Naive B cell (primary cell): ENCODE measurements around the gene SMG7. TPM values are rescaled to one million over a fixed set of nuclear protein-coding genes. Genes with fewer than 3 reads are reported as not detected.

Experiments
- ATAC-seq, 2 donors: fragments of 150-1000 bp; cut with Tn5 transposase; 2 replicates each; pipeline ENCODE4 v1.10.0; 2021; ENCODE audit warnings: low read depth in 2 of 2, mild to moderate bottlenecking in 2 of 2, moderate library complexity in 2 of 2
- DNase-seq: peaks from one replicate; pipeline ENCODE4 v3.0.0; 2022
- H3K27ac Mint-ChIP-seq, 6 donors: one replicate each; pipeline ENCODE4 v1.8.0; 2020 to 2022; ENCODE audit warnings: mild to moderate bottlenecking in 6 of 6, mixed read lengths in 6 of 6, moderate library complexity in 5 of 6, inconsistent platforms in 2 of 6
- H3K27me3 Mint-ChIP-seq, 3 donors: one replicate each; pipeline ENCODE4 v1.8.0; 2021 to 2022; ENCODE audit warnings: mixed read lengths in 3 of 3, mild to moderate bottlenecking in 1 of 3
- H3K36me3 Mint-ChIP-seq, 2 donors: one replicate each; pipeline ENCODE4 v1.8.0; 2020 to 2022; ENCODE audit warnings: mixed read lengths in 2 of 2, inconsistent platforms in 1 of 2, mild to moderate bottlenecking in 1 of 2
- H3K4me1 Mint-ChIP-seq, 3 donors: one replicate each; pipeline ENCODE4 v1.8.0; 2020 to 2022; ENCODE audit warnings: mixed read lengths in 3 of 3, inconsistent platforms in 1 of 3, mild to moderate bottlenecking in 1 of 3, moderate library complexity in 1 of 3
- H3K4me3 Mint-ChIP-seq, 8 donors: one replicate each; pipeline ENCODE4 v1.8.0; 2020 to 2022; ENCODE audit warnings: mild to moderate bottlenecking in 8 of 8, mixed read lengths in 8 of 8, moderate library complexity in 8 of 8, inconsistent platforms in 2 of 8
- H3K9me3 Mint-ChIP-seq, 7 donors: one replicate each; pipeline ENCODE4 v1.8.0; 2020 to 2022; ENCODE audit warnings: mixed read lengths in 7 of 7, mild to moderate bottlenecking in 5 of 7, inconsistent platforms in 2 of 7, moderate library complexity in 1 of 7
- polyA plus RNA-seq, 6 donors: library from polyadenylated mRNA; unstranded; fragments of 300-500 nt; fragmentation: Illumina TruSeq; gene quantifications; one replicate each; pipeline ENCODE4 v1.2.3, GENCODE V29; 2021; ENCODE audit warnings: low read depth in 6 of 6

Gene SMG7
- polyA plus RNA-seq, 6 donors from 2014 or later, result 4.1 to 55.6 (median 31.4) TPM

DNA sequence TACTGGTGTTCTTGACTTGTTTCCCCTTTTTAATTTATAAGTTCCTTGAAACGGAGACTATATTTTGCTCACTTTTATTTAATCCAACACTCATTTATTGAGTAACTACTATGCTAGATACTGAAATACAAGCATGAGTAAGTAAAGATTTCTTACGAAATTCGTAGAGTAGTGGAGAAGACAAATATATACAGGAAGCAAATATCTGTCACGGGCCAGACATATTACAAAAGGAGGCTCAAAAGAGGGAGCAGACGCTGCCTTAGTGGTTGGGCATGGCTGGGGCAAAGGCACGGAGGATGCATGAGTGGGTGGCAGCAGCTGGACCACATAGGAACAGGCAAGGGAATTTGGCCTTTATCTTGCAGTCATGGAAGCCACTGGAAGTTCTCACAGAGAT, 111.2 kb downstream of the SMG7 start:
- ATAC-seq (no peak), DNase-seq (no peak)
- Mint-ChIP-seq H3K4me1 (peaks cover 30 to 54% (median 42%) of the 10 kb centered on the region in 3 donors), H3K36me3 (no peaks in the 10 kb centered on the region), H3K4me3 (no peak overlapping the region), H3K27ac (peak overlapping the region in 3 of 6 donors; percentile 71 to 93 (median 73)), H3K27me3 (no peaks in the 10 kb centered on the region), H3K9me3 (no peaks in the 10 kb centered on the region)

DNA sequence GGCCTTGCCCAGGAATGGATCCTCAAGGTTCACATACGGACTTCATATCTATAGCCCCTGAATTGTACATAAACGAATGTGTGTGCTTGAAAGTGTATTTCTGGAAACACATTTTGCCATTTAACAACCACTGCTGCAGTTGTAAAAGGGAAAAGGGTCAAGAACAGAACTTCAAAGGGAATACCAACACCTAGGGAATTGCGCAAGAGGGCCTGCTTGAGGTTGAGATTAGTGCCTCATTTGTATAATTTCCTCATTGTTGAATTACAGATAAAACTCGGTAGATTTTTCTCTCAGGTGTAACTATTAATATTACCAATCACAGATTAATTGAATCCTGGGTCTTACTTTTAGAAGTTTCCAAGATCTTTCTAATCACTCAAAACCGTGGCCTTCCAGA, 111.8 kb downstream of the SMG7 start:
- Mint-ChIP-seq H3K36me3 (no peaks in the 10 kb centered on the region), H3K27me3 (no peaks in the 10 kb centered on the region), H3K9me3 (no peaks in the 10 kb centered on the region), H3K4me1 (peaks cover 36 to 56% (median 48%) of the 10 kb centered on the region in 3 donors), H3K4me3 (no peak overlapping the region), H3K27ac (peak overlapping the region in 1 of 6 donors; percentile 90)
- no peak for DNase-seq
- no peak for ATAC-seq

DNA sequence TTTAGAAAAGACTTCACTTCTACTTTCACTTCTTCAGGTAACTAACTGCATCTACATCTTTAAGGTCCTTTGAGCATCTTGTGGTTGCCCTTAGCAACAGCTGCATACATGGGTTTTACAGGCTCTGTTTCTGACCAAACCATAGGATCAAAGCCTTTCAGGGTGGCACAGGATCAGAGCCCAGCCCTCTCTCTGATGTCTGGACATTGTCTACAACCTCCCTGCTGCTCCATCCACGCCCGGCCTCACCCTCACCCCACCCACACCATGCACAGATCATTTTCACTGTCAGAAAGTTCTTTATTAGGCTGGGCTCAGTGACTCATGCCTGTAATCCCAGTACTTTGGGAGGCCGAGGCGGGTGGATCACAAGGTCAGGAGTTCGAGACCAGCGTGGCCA, 112.7 kb downstream of the SMG7 start:
- DNase-seq (no peak), ATAC-seq (no peak)
- no peaks in the 10 kb centered on the region for H3K9me3 Mint-ChIP-seq
- peaks cover 39 to 60% (median 52%) of the 10 kb centered on the region in 3 donors for H3K4me1 Mint-ChIP-seq
- peak overlapping the region in 3 of 6 donors; percentile 1 to 56 (median 19) for H3K27ac Mint-ChIP-seq
- no peaks in the 10 kb centered on the region for H3K36me3 Mint-ChIP-seq
- no peak overlapping the region for H3K4me3 Mint-ChIP-seq
- no peaks in the 10 kb centered on the region for H3K27me3 Mint-ChIP-seq

DNA sequence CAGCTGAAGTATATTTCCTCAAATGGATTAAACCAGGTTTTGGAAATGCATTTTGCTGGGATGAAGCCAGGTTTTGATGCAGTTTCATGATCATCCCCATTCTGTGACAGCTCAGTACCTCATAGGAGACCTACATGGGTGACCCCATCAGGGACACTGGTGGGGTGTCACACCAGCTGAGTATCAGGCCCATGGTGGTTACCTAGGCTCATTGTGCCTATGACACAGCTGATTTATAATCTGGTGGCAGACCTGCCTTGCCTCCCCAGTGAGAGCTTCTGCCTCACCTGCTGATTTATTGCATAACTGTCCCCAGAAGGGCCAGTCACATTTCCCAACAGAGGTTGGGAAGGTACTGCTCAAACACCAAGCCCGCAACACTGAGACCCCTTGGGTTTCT, 114.2 kb downstream of the SMG7 start:
- no peaks in the 10 kb centered on the region for H3K27me3 Mint-ChIP-seq

DNA sequence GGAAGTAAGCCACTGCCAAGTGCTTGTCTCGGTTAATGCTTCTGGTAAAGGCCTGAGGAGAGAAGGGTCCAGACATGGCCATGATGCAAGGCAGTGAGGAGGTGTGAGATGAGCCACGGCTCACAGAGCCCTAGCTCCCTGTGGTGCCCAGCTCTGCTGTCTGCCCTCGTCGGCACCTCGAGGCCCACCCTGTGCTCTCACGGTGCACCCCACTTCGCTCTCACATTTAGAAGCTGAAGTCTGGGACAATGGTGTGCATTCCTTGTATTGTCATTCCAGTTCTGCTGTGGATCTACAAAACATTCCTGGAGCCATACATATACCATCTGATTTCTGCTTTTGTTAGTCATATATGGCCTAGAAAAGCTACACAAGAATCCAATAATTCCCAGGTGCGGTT, 114.6 kb downstream of the SMG7 start:
- H3K4me1 Mint-ChIP-seq, result peaks cover 40 to 57% (median 56%) of the 10 kb centered on the region in 3 donors
- H3K36me3 Mint-ChIP-seq, result no peaks in the 10 kb centered on the region
- no peak overlapping the region for H3K4me3 Mint-ChIP-seq
- H3K9me3 Mint-ChIP-seq, result no peaks in the 10 kb centered on the region
- no peaks in the 10 kb centered on the region for H3K27me3 Mint-ChIP-seq
- ATAC-seq, result no peak
- no peak for DNase-seq
- no peak overlapping the region for H3K27ac Mint-ChIP-seq

More for the DNA sequence above, 114.2 kb downstream of the SMG7 start:
- H3K4me3 Mint-ChIP-seq, result no peak overlapping the region
- no peak overlapping the region for H3K27ac Mint-ChIP-seq
- no peak for DNase-seq
- no peaks in the 10 kb centered on the region for H3K36me3 Mint-ChIP-seq
- no peaks in the 10 kb centered on the region for H3K9me3 Mint-ChIP-seq
- no peak for ATAC-seq
- H3K4me1 Mint-ChIP-seq, result peaks cover 42 to 61% (median 54%) of the 10 kb centered on the region in 3 donors

DNA sequence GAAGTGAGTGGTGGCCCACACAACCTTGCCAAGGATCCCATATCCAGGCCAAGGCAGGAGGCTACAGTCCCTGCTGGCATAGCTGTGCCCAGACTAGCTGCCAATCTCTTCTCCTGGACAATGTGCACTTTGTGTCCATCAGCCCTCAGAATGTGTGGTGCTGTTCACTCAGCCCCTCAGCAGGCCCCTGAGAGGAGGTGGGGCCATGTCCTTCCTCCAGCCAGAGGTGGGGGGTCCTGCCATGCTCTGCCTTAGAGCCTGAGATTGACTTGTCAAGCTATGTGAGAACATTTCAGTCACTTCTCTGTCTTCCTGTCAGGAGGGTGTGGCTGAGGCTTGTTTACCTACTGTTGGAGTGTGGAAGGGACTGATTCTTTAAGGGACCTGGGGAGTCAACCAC, 116.5 kb downstream of the SMG7 start:
- Mint-ChIP-seq H3K9me3 (peaks cover 0 to 5% (median 0%) of the 10 kb centered on the region in 7 donors), H3K27ac (peak overlapping the region in 5 of 6 donors; percentile 64 to 98 (median 95)), H3K27me3 (no peaks in the 10 kb centered on the region), H3K36me3 (no peaks in the 10 kb centered on the region), H3K4me1 (peaks cover 53 to 66% (median 62%) of the 10 kb centered on the region in 3 donors), H3K4me3 (peak overlapping the region in 7 of 8 donors; percentile 41 to 78 (median 69))
- ATAC-seq, result no peak
- no peak for DNase-seq

DNA sequence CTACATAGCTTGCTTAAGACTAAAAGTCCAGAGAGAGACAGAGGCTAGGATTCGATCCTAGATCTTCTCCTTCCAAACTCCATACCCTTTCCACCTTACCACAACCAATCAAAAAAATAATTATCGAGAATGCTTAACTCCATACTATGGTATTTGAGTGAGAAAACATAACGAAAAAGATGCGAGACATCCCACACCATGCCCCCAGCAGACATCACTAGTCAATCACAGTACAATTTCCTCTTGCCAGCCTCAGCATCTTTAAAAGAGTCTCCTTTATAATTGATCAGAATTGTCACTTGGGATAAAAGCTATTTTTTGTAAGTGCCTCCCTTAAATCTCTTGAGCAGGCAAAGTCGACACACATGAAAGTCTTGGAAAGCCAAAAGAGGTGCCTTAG, 117.1 kb downstream of the SMG7 start:
- Mint-ChIP-seq H3K9me3 (peaks cover 0 to 5% (median 0%) of the 10 kb centered on the region in 7 donors), H3K27ac (peak overlapping the region; percentile 84 to 98 (median 94)), H3K27me3 (no peaks in the 10 kb centered on the region), H3K36me3 (no peaks in the 10 kb centered on the region), H3K4me3 (peak overlapping the region in 7 of 8 donors; percentile 42 to 78 (median 65)), H3K4me1 (peaks cover 53 to 63% (median 63%) of the 10 kb centered on the region in 3 donors)
- ATAC-seq, result no peak
- no peak for DNase-seq

DNA sequence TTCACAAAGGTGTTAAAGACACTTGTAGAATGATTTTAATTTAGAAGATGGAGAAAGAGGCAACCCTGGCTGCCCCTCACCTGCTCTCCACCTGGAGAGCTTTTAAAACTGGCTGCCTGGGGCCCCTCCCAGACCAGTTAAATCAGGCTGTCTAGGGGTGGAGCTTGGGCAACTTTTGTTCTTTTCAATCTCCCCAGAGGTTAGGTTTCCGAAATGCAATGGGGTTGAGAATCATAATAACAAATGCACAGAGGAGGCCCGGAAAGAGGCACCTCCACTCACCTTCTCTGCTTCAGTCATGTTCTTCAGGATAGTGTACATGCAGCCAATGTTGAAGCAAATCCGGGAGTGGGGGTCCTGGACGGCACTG, 117.6 kb downstream of the SMG7 start:
- peak overlapping the region; percentile 84 to 98 (median 94) for H3K27ac Mint-ChIP-seq
- H3K4me1 Mint-ChIP-seq, result peaks cover 51 to 60% (median 59%) of the 10 kb centered on the region in 3 donors
- no peak for ATAC-seq
- no peaks in the 10 kb centered on the region for H3K36me3 Mint-ChIP-seq
- peak overlapping the region in 7 of 8 donors; percentile 57 to 84 (median 71) for H3K4me3 Mint-ChIP-seq
- DNase-seq, result no peak
- peaks cover 0 to 5% (median 0%) of the 10 kb centered on the region in 7 donors for H3K9me3 Mint-ChIP-seq
- no peaks in the 10 kb centered on the region for H3K27me3 Mint-ChIP-seq

DNA sequence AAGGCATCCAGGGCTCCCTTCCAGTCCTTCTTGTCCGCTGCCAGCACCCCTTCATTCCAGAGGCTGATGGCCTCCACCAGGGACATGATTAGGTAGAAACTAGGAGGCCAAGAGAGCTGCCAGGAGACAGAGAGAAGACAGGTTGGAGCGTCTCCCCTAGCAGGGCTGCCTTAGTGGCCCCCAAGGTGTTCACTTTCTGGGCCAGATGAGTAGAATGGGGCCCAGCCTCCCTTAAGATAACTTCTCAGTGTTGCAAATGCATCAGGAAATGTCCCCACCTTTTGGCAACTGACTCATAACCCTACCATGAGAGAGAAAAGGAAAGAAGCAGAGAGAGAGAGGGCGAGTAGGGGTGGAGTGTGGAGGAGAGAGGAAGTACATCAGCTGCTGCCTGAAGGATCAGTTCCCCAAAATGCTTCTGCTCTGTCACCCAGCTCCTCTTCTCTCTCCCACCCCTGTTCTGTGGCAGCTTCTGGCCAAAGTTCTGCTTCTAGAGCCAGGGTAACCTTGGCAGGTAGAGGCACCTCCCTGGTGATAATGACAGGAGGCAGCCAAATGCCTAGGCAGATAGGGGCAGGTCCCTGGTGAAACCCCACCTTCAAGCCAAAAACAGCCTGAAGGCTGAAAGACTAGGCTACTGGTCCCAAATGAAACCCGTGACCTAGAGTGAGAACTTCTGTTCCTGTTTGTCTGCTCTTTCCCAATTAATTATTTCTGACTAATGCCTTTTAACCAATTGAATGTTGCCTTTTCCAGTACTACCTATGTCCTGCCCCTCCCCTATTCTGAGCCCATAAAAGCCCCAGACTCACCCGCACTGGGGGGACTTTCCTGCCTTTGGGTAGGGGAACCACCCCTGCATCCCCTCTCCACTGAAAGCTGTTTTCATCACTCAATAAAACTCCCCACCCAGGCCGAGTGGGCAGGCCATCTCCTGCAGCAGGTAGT, 118.2 kb downstream of the SMG7 start, which contains the start of gene NCF2:
NCF2 (minus strand) TSS at position 216 of the 948 bp plus-strand sequence; CDS start at position 86, 130 bp downstream.
- Mint-ChIP-seq H3K27me3 (no peaks in the 10 kb centered on the region), H3K36me3 (no peaks in the 10 kb centered on the region), H3K4me3 (peak within 1 kb of the TSS; percentile 42 to 84 (median 68)), H3K27ac (peak within 1 kb of the TSS; percentile 84 to 98 (median 94)), H3K4me1 (peaks cover 48 to 57% (median 55%) of the 10 kb centered on the region in 3 donors), H3K9me3 (peaks cover 0 to 5% (median 0%) of the 10 kb centered on the region in 7 donors)
- peak; percentile 89 for DNase-seq
- peak; percentile 89 for ATAC-seq

DNA sequence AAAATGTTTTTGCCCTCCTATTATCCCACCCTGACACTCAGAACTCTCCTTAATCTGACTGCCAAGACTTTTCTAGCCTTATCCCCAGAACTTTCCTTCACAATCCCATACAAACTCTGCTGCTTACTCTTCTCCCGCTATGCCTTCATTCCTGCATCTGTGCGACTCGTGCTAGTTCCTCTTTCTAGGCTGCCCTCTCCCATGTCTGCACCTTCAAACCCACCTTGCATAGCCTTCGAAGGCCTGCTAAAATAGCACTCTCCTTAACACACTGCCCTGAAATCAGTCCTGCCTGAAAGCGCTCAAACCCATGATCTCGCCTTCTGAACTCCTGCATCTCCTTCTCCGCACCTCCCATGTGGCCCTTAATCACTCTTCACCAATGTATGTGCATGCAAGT, 120.4 kb downstream of the SMG7 start:
- Mint-ChIP-seq H3K9me3 (peaks cover 0 to 5% (median 0%) of the 10 kb centered on the region in 7 donors), H3K4me1 (peaks cover 48 to 57% (median 55%) of the 10 kb centered on the region in 3 donors), H3K27me3 (no peaks in the 10 kb centered on the region), H3K36me3 (no peaks in the 10 kb centered on the region), H3K27ac (peak overlapping the region; percentile 61 to 98 (median 94)), H3K4me3 (peak overlapping the region in 7 of 8 donors; percentile 7 to 91 (median 67))
- no peak for DNase-seq
- ATAC-seq, result no peak

DNA sequence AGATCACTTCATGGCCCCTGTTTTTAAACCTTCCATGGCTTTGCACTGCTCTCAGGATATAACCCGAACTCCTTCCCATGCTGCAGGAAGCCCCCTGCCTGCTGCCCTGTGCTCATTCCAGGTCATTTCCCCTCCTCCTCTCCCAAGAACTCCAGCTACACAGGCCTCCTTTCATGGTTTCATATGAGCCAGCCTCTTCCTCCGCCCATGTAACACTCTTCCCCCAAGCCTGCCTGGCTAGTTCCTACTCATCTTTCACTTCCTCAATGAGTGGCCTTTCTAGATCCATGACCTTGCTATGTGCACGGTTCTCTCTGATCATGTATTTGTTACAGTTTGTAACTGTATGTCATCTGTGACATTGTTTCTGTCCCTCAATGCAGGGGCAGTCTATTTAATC, 121.1 kb downstream of the SMG7 start:
- no peaks in the 10 kb centered on the region for H3K36me3 Mint-ChIP-seq
- H3K27ac Mint-ChIP-seq, result peak overlapping the region; percentile 61 to 98 (median 94)
- H3K9me3 Mint-ChIP-seq, result peaks cover 0 to 5% (median 0%) of the 10 kb centered on the region in 7 donors
- H3K4me1 Mint-ChIP-seq, result peaks cover 49 to 60% (median 54%) of the 10 kb centered on the region in 3 donors
- peak overlapping the region in 7 of 8 donors; percentile 48 to 91 (median 67) for H3K4me3 Mint-ChIP-seq
- H3K27me3 Mint-ChIP-seq, result no peaks in the 10 kb centered on the region
- peak; percentile 50 to 55 for ATAC-seq
- peak; percentile 63 for DNase-seq

DNA sequence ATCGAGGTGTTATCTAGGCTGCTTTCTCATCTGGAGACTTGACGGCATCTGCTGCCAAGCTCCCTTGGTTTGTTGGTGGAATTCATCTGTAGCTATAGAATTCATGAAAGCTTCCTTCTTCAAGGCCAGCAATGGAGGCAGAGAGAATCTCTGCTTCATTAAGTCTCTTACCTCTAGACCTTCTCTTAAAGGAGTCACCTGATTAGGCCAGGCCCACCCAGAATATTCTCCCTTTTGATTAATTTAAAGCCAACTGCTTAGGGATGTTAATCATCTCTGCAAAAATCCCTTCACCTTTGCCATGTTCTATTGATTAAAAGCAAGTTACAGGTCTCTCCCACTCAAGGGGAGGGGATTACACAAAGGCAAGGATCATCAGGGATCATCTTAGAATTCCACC, 123.2 kb downstream of the SMG7 start:
- no peak overlapping the region for H3K4me3 Mint-ChIP-seq
- DNase-seq (no peak), ATAC-seq (no peak)
- H3K36me3 Mint-ChIP-seq, result no peaks in the 10 kb centered on the region
- peaks cover 33 to 40% (median 35%) of the 10 kb centered on the region in 3 donors for H3K4me1 Mint-ChIP-seq
- H3K27me3 Mint-ChIP-seq, result no peaks in the 10 kb centered on the region
- peaks cover 0 to 5% (median 0%) of the 10 kb centered on the region in 7 donors for H3K9me3 Mint-ChIP-seq
- no peak overlapping the region for H3K27ac Mint-ChIP-seq

DNA sequence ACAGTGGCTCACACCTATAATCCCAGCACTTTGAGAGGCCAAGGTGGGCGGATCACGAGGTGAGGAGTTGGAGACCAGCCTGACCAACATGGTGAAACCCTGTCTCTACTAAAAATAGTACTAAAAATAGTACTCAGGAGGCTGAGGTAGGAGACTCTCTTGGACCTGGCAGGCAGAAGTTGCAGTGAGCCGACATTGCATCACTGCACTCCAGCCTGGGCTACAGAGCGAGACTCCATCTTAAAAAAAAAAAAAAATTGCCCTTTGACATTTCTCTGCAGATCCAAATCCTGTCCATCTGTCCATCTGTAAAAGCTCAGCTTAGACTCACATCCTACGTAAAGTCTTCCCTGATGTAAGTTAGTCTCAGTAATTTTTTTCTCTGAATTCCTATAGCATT, 124.2 kb downstream of the SMG7 start:
- no peak for ATAC-seq
- H3K36me3 Mint-ChIP-seq, result no peaks in the 10 kb centered on the region
- no peak overlapping the region for H3K4me3 Mint-ChIP-seq
- peaks cover 27 to 30% (median 28%) of the 10 kb centered on the region in 3 donors for H3K4me1 Mint-ChIP-seq
- peaks cover 0 to 5% (median 0%) of the 10 kb centered on the region in 7 donors for H3K9me3 Mint-ChIP-seq
- H3K27me3 Mint-ChIP-seq, result no peaks in the 10 kb centered on the region
- no peak overlapping the region for H3K27ac Mint-ChIP-seq
- no peak for DNase-seq
